Measurements from ENCODE around the gene ITGAX. TPM values are rescaled to one million over a fixed set of nuclear protein-coding genes. Genes with fewer than 3 reads are reported as not detected.

Gene ITGAX
- total RNA-seq, 2 experiments from 2014 or later = 5.3 to 6.6 TPM

DNA sequence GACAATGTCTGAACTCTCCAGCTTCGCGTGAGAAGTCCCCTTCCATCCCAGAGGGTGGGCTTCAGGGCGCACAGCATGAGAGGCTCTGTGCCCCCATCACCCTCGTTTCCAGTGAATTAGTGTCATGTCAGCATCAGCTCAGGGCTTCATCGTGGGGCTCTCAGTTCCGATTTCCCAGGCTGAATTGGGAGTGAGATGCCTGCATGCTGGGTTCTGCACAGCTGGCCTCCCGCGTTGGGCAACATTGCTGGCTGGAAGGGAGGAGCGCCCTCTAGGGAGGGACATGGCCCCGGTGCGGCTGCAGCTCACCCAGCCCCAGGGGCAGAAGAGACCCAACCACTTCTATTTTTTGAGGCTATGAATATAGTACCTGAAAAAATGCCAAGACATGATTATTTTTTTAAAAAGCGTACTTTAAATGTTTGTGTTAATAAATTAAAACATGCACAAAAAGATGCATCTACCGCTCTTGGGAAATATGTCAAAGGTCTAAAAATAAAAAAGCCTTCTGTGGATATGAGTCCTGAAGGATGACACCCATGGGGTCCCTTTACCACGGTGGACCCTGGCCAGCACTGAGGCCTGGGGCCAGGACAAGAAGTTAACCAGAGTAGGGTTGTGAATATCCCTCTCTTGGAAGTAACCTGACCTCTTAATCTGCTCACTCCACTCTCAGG lies 27.6 kb downstream of the ITGAX start:
- Mint-ChIP-seq H3K27me3 (peaks cover 9% of the 10 kb centered on the region), H3K27ac (no peak overlapping the region), H3K36me3 (ENCODE audit: low read depth) (no peaks in the 10 kb centered on the region), H3K4me3 (no peak overlapping the region), H3K4me1 (peaks cover 25% of the 10 kb centered on the region), H3K9me3 (ENCODE audit: low read depth) (no peaks in the 10 kb centered on the region)
- ATAC-seq (peak; percentile 63), DNase-seq (peak; percentile 85)
- CTCF ChIA-PET = interaction anchor here (0.6 to 2.5 kb wide), 8 partner anchors 9 to 397 kb away, joined by 3 to 11 read pairs (median 3); partner anchors contain the start of gene HSD3B7
- POLR2A ChIA-PET = interaction anchor here (0.9 to 1.5 kb wide), 3 partner anchors 182 to 202 kb away, joined by 3 to 7 read pairs (median 5); no protein-coding TSS in a partner anchor
- intact Hi-C loops (cut with DNase I, micrococcal nuclease) = loop anchor here (2.0 to 10.0 kb wide), 2 partner anchors 166 to 168 kb away; partner anchors contain the start of genes PYDC1 (in 2 of the 2) and TRIM72 (in 1 of the 2)

DNA sequence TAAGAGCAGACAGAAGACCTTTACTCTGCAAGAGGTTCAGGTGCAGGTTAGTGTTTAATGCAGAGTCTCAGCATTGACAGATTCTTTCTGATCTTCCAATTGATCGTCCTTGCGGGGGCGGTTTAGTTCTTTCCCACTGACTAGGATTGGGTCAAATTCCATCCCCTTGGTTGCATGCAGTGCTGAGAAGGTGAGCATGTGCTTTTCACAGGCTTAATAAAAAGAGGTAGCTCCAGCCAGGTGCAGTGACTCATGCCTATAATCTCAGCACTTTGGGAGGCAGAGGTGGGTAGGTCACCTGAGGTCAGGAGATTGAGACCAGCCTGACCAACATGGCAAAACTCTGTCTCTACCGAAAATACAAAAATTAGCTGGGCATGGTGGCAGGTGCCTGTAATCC lies 30.7 kb downstream of the ITGAX start:
- ChIA-PET CTCF (interaction anchor here (1.0 to 2.1 kb wide), 4 partner anchors 10 to 70 kb away, joined by 3 to 5 read pairs (median 4); no protein-coding TSS in a partner anchor), POLR2A (interaction anchor here (0.6 to 1.2 kb wide), 6 partner anchors 31 to 484 kb away, joined by 3 to 7 read pairs (median 6); partner anchors contain the start of gene FUS)
- no peak for DNase-seq
- Mint-ChIP-seq H3K27ac (no peak overlapping the region), H3K9me3 (ENCODE audit: low read depth) (no peaks in the 10 kb centered on the region), H3K36me3 (ENCODE audit: low read depth) (no peaks in the 10 kb centered on the region), H3K4me1 (peaks cover 25% of the 10 kb centered on the region), H3K27me3 (peaks cover 12% of the 10 kb centered on the region), H3K4me3 (no peak overlapping the region)
- intact Hi-C loops (cut with DNase I, micrococcal nuclease) = loop anchor here (1.0 to 10.0 kb wide), 7 partner anchors 31 to 482 kb away; partner anchors contain the start of genes ITGAX (in 1 of the 2), PYCARD (in 1 of the 2), PYDC1 (in 1 of the 2) and TRIM72 (in 1 of the 2)
- ATAC-seq = no peak

DNA sequence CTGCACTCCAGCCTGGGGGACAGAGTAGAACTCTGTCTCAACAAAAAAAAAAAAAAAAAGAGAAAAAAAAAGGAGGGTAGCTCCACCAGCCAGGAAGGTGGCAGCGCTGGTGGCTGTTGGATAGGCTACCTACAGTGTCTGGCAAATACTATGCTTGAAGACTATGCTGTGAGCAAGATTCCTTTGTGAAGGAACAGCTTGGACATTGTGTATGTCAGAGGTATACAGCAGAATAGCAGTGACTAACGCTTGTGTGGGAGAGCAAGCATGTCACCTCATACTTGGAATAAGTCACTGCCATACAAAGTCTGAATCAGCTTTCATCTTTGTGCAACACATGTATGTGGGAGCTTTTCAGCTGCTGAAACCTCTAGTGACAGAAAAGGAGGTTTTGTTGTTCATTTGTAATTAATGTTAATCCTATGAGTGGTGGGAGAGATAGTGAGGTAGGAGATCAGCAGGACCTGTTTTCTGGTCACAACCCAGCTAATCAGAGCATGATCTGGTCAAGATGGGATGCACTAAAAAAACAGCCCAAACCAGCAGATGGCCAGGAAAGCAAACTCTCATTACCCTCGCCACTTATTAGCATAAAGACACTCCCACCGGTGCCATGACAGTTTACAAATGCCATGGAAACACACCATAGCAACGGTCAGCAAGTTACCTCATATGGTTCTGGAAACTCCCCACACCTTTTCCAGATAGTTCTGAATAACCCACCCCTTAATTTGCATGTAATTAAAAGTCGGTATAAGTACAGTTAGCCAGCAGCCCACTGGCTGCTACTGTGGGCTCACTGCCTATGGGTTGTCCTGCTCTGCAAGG lies 31.4 kb downstream of the ITGAX start:
- peaks cover 25% of the 10 kb centered on the region for H3K4me1 Mint-ChIP-seq
- DNase-seq (peak; percentile 50), ATAC-seq (peak; percentile 96)
- no peak overlapping the region for H3K4me3 Mint-ChIP-seq
- no peak overlapping the region for H3K27ac Mint-ChIP-seq
- intact Hi-C loops (cut with DNase I, micrococcal nuclease) = loop anchor here (1.0 to 10.0 kb wide), 7 partner anchors 32 to 481 kb away; partner anchors contain the start of genes ITGAX (in 1 of the 2), PYCARD (in 1 of the 2), PYDC1 (in 1 of the 2) and TRIM72 (in 1 of the 2)
- no peaks in the 10 kb centered on the region for H3K36me3 Mint-ChIP-seq (ENCODE audit: low read depth)
- H3K9me3 Mint-ChIP-seq (ENCODE audit: low read depth) = no peaks in the 10 kb centered on the region
- H3K27me3 Mint-ChIP-seq = peaks cover 12% of the 10 kb centered on the region
- POLR2A ChIA-PET = interaction anchor here (0.6 to 1.2 kb wide), 6 partner anchors 32 to 483 kb away, joined by 3 to 7 read pairs (median 6); partner anchors contain the start of gene FUS
- CTCF ChIA-PET = interaction anchor here (1.0 to 2.1 kb wide), 4 partner anchors 9 to 70 kb away, joined by 3 to 5 read pairs (median 4); no protein-coding TSS in a partner anchor

DNA sequence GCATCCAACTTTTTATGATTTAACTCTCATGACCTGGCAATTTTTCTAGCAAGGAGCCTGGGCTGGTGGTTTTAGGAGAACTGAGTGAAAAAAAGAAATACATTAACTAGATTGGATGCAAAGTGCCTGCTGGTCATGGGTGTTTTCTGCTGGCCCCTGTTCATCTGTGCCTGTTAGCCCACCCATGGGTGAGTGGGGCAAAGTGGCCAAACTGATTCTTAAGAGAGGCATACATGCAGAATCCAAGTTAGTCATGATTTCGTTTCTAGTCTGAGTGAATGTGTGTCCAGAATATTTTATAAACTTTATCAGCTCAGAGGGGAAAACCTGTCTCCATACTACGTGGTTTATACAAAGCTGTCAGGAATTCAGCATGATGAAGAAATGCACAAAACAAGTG lies 33.6 kb downstream of the ITGAX start:
- ChIA-PET CTCF (interaction anchor here (0.6 kb wide), 1 partner anchor 30 kb away, joined by 3 read pairs; no protein-coding TSS in a partner anchor), POLR2A (no interaction called here)
- DNase-seq = no peak
- peaks cover 25% of the 10 kb centered on the region for H3K4me1 Mint-ChIP-seq
- no peaks in the 10 kb centered on the region for H3K36me3 Mint-ChIP-seq (ENCODE audit: low read depth)
- intact Hi-C loops (cut with DNase I, micrococcal nuclease) = loop anchor here (5.0 to 10.0 kb wide), 3 partner anchors 174 to 479 kb away; partner anchors contain the start of genes PYCARD (in 1 of the 2), PYDC1 (in 1 of the 2) and TRIM72 (in 1 of the 2)
- H3K27ac Mint-ChIP-seq = no peak overlapping the region
- no peak for ATAC-seq
- H3K27me3 Mint-ChIP-seq = peaks cover 8% of the 10 kb centered on the region
- no peak overlapping the region for H3K4me3 Mint-ChIP-seq
- no peaks in the 10 kb centered on the region for H3K9me3 Mint-ChIP-seq (ENCODE audit: low read depth)

DNA sequence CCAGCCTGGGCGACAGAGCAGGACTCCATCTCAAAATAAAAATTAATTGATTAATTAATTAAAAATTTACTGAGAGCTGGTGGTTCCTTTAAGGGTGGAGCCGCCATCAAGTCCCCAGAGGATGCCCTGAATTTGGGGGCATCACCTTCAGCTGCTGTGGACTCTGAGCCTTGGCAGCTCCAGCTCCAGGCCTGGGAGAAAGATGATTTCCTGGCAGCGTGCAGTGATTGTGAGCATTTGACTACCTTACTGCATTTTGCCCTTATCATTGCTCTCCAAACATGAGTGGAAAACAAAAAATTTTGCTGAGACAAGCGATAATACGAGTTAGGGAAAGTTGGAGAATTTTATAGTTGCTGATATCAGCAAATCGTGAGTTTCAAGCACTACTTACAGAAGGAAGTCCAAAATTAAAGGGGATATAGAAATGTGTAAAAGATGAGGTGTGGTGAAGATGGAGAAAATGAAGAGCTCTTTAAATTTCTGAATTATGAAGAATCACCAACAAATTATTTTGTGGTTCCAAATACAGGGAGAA lies 35.6 kb downstream of the ITGAX start:
- H3K4me3 Mint-ChIP-seq = no peak overlapping the region
- ChIA-PET CTCF (no interaction called here), POLR2A (no interaction called here)
- peaks cover 7% of the 10 kb centered on the region for H3K27me3 Mint-ChIP-seq
- H3K9me3 Mint-ChIP-seq (ENCODE audit: low read depth) = no peaks in the 10 kb centered on the region
- H3K36me3 Mint-ChIP-seq (ENCODE audit: low read depth) = no peaks in the 10 kb centered on the region
- peaks cover 19% of the 10 kb centered on the region for H3K4me1 Mint-ChIP-seq
- ATAC-seq = no peak
- DNase-seq = no peak
- intact Hi-C loops (cut with DNase I, micrococcal nuclease) = no loop called here
- no peak overlapping the region for H3K27ac Mint-ChIP-seq

DNA sequence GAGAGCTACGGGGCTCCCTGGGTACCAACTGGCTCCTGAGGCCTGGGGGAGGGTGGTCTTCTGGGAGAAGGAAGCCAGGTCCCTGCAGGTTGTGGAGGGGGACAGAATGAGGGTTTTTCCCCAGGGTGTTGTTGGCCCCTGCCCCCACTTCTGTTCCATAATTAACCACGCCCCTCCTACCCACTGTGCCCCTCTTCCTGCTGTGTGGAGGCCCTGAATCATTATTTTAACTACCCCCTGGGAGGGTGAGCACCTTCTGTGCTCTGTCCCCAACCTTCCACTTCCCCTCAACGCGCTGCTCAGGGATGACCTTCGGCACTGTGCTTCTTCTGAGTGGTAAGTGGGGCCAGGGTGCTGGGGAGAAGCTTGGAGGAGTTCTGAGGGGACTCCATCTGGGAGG lies 38.1 kb downstream of the ITGAX start, which contains the start of gene ITGAD:
TSS of gene ITGAD (plus strand) at position 280 of the 400 bp plus-strand sequence. CDS start at position 306, 26 bp downstream.
- H3K27ac Mint-ChIP-seq = no peak within 1 kb of the TSS
- H3K36me3 Mint-ChIP-seq (ENCODE audit: low read depth) = no peaks in the 10 kb centered on the region
- ChIA-PET CTCF (interaction anchor here (0.6 to 0.8 kb wide), 2 partner anchors 19 to 121 kb away, joined by 3 read pairs; no protein-coding TSS in a partner anchor), POLR2A (no interaction called here)
- peaks cover 3% of the 10 kb centered on the region for H3K27me3 Mint-ChIP-seq
- no peak within 1 kb of the TSS for H3K4me3 Mint-ChIP-seq
- no peak for ATAC-seq
- no peaks in the 10 kb centered on the region for H3K4me1 Mint-ChIP-seq
- intact Hi-C loops (cut with DNase I, micrococcal nuclease) = no loop called here
- no peak for DNase-seq
- no peaks in the 10 kb centered on the region for H3K9me3 Mint-ChIP-seq (ENCODE audit: low read depth)

DNA sequence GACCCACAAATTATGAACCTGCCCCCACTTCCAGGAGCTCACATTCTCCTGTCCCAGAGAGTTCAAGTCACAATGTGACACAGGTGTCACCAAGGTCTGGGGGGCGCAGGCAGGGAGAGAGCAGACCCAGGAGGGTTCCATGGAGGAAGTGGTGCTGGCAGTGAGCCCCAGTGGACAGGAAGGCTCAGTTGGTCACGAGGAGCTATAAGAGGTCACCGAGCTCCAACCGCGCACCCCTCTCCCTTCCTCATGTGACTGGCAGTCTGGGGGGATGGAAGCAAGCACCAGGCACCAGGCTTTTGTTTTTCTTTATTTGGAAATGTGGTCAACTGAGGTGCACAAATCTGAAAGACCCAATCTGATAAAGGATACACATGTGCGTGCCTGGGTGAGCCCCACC lies 40.7 kb downstream of the ITGAX start:
- no peaks in the 10 kb centered on the region for H3K27me3 Mint-ChIP-seq
- peaks cover 9% of the 10 kb centered on the region for H3K9me3 Mint-ChIP-seq (ENCODE audit: low read depth)
- intact Hi-C loops (cut with DNase I, micrococcal nuclease) = no loop called here
- POLR2A ChIA-PET = no interaction called here
- no peak for DNase-seq
- CTCF ChIA-PET = interaction anchor here (1.4 to 1.5 kb wide), 2 partner anchors 10 to 13 kb away, joined by 4 to 6 read pairs; no protein-coding TSS in a partner anchor
- H3K27ac Mint-ChIP-seq = no peak overlapping the region
- ATAC-seq = no peak
- H3K36me3 Mint-ChIP-seq (ENCODE audit: low read depth) = no peaks in the 10 kb centered on the region
- H3K4me1 Mint-ChIP-seq = peaks cover 4% of the 10 kb centered on the region
- no peak overlapping the region for H3K4me3 Mint-ChIP-seq

DNA sequence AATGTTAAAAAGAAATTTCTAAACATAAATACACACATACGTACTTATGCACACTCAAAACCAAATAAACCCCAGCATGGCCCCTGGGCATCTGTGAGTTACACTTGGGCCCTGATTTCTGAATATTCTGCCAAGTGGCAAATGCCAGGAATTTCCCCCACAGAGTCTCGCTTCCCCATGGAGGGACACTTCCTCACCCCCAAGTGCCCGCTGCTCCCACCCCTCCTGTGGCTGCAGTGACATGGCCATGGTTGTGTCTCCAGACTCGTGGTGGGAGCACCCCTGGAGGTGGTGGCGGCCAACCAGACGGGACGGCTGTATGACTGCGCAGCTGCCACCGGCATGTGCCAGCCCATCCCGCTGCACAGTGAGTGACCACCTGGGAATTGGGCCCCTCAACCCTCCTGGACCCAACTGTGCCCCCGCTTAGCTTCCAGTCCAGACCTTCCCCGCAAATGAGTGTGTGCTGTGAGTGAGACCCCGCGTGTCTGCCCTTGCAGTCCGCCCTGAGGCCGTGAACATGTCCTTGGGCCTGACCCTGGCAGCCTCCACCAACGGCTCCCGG lies 42.2 kb downstream of the ITGAX start:
- H3K9me3 Mint-ChIP-seq (ENCODE audit: low read depth) = peaks cover 9% of the 10 kb centered on the region
- POLR2A ChIA-PET = no interaction called here

DNA sequence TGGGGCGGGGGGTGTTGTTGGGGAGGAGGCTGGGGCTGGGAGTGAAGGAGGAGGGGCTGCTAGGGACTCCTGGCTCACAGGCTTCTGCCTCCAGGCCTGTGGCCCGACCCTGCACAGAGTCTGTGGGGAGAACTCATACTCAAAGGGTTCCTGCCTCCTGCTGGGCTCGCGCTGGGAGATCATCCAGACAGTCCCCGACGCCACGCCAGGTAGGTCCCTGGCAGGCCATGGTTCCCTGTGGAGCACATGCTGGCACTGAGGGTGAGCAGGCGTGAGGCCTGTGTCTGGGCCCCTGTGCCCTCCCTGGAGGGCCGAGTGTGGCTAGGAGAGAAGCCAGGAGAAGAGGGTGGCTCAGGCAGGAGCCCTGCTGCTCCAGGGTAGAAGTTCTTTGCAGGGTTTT lies 42.7 kb downstream of the ITGAX start:
- Mint-ChIP-seq H3K4me3 (no peak overlapping the region), H3K4me1 (peaks cover 7% of the 10 kb centered on the region), H3K9me3 (ENCODE audit: low read depth) (peaks cover 9% of the 10 kb centered on the region), H3K27me3 (no peaks in the 10 kb centered on the region), H3K36me3 (ENCODE audit: low read depth) (no peaks in the 10 kb centered on the region), H3K27ac (no peak overlapping the region)
- ChIA-PET POLR2A (no interaction called here), CTCF (interaction anchor here (0.6 kb wide), 1 partner anchor 28 kb away, joined by 3 read pairs; no protein-coding TSS in a partner anchor)
- ATAC-seq = no peak
- intact Hi-C loops (cut with DNase I, micrococcal nuclease) = no loop called here
- no peak for DNase-seq

More for the DNA sequence above, 42.2 kb downstream of the ITGAX start:
- intact Hi-C loops (cut with DNase I, micrococcal nuclease) = no loop called here
- Mint-ChIP-seq H3K36me3 (ENCODE audit: low read depth) (no peaks in the 10 kb centered on the region), H3K4me1 (peaks cover 4% of the 10 kb centered on the region), H3K4me3 (no peak overlapping the region), H3K27ac (no peak overlapping the region), H3K27me3 (no peaks in the 10 kb centered on the region)
- CTCF ChIA-PET = no interaction called here
- DNase-seq (no peak), ATAC-seq (no peak)

DNA sequence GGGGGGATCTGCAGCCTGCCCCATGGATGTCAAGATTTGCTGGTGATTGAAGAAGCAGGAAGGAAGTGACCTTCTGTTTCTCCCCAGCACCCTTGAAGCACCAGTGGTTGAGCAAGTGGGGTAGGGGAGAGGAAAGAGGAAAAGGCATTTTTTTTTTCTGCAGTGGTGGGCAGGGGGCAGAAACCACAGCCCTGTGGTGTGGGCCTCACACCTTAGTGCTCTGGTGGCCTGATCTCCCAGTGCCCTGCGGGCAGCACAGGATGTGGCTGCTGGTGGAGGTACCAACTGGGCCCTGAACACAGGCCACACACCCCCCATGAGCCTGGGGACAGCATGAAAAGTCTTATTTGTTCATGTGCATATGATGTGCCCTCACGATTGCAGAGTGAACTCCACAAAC lies 45.2 kb downstream of the ITGAX start:
- ATAC-seq (no peak), DNase-seq (no peak)
- peaks cover 8% of the 10 kb centered on the region for H3K4me1 Mint-ChIP-seq
- ChIA-PET CTCF (no interaction called here), POLR2A (no interaction called here)
- no peaks in the 10 kb centered on the region for H3K27me3 Mint-ChIP-seq
- no peak overlapping the region for H3K4me3 Mint-ChIP-seq
- intact Hi-C loops (cut with DNase I, micrococcal nuclease) = no loop called here
- no peaks in the 10 kb centered on the region for H3K36me3 Mint-ChIP-seq (ENCODE audit: low read depth)
- peaks cover 9% of the 10 kb centered on the region for H3K9me3 Mint-ChIP-seq (ENCODE audit: low read depth)
- H3K27ac Mint-ChIP-seq = no peak overlapping the region
